ENCODE results near the gene VAMP4. TPM values are rescaled to one million over a fixed set of nuclear protein-coding genes. Genes with fewer than 3 reads are reported as not detected.

The VAMP4 gene
- total RNA-seq, 1 donor from 2014 or later: 19.7 TPM

- DNase-seq (ENCODE audit: low spot score): no peak
Observed at GRCh38 chr1:171652234-171652822, 89.5 kb downstream of the VAMP4 start, which contains the start of gene MYOC. Gene MYOC, minus strand, starts transcription at chr1:171652688. Its CDS starts 77 bp downstream, at chr1:171652611.

Other genes starting within 250 kb of the VAMP4 start
- 0.72 TPM for gene MYOCOS, start 119.8 kb downstream of the VAMP4 start, total RNA-seq (ENCODE audit: insufficient read depth, low replicate concordance)
- gene MYOC, start 89.4 kb downstream of the VAMP4 start, total RNA-seq (ENCODE audit: insufficient read depth, low replicate concordance): not detected
- 9.4 TPM for gene METTL13, start 39.6 kb upstream of the VAMP4 start, total RNA-seq (ENCODE audit: insufficient read depth, low replicate concordance)
- gene DNM3, start 99.4 kb upstream of the VAMP4 start, total RNA-seq (ENCODE audit: insufficient read depth, low replicate concordance): 6.7 TPM